HCT116 (cell line): ENCODE measurements around the gene C1orf116. TPM values are rescaled to one million over a fixed set of nuclear protein-coding genes. Genes with fewer than 3 reads are reported as not detected.

ENCODE experiments used
- ATAC-seq: fragments of 200-7000 bp; cut with Tn5 transposase; 2 replicates; pipeline ENCODE4 v1.9.1; 2020; ENCODE audit warnings: mild to moderate bottlenecking, moderate library complexity
- BruUV-seq: library from RNA; stranded (reverse); fragments of 400-500 nt; replicated peaks from 2 replicates; lab custom pipeline; 2021; lab: Mats Ljungman, UMichigan
- CTCF ChIA-PET: fragments of 300-600 bp; sonication (Branson Sonifier 250); formaldehyde crosslinking; loops from one replicate; lab custom pipeline; 2021; ENCODE audit warnings: antibody characterized with exemption; lab: Charles Lee
- POLR2A ChIA-PET: fragments of 300-600, 350-600 bp; sonication (Branson Sonifier 250); formaldehyde crosslinking; loops from one replicate; lab custom pipeline; 2021; ENCODE audit warnings: antibody characterized with exemption; lab: Charles Lee
- RAD21 ChIA-PET, 2 experiments: fragments of 300-600 bp; sonication (Branson Sonifier 250); formaldehyde crosslinking; loops; one replicate each; lab custom pipeline; 2023; ENCODE audit warnings: low total read pairs in 2 of 2; ENCODE audit not compliant: uncharacterized antibody in 2 of 2, unreplicated experiment in 2 of 2, low non-redundant PET in 1 of 2; lab: Charles Lee
- DNase-seq: peaks from one replicate; pipeline ENCODE4 v3.0.0-alpha.2; 2010; ENCODE audit warnings: low read depth, low spot score
- H2AFZ ChIP-seq: fragments of 200-600 bp; shearing (Covaris generic), sonication (generic); 2 replicates; pipeline ENCODE4 v1.6.1; 2017; ENCODE audit warnings: low read depth, mixed run types, mixed read lengths, antibody characterized with exemption, low read length; ENCODE audit not compliant: poor library complexity, severe bottlenecking
- H3K27ac ChIP-seq: 2 replicates; pipeline ENCODE4 v1.5.1; 2012; ENCODE audit warnings: low read depth, low read length
- H3K27me3 ChIP-seq: fragments of 200-600 bp; sonication (generic); 2 replicates; pipeline ENCODE4 v1.6.1; 2016; ENCODE audit warnings: mixed run types, low read length, mixed read lengths; ENCODE audit not compliant: insufficient read depth
- H3K36me3 ChIP-seq, 2 experiments: fragments of 200-500 bp in 1 of 2; fragments of 200-600 bp in 1 of 2; sonication (Bioruptor generic) in 1 of 2; sonication (generic) in 1 of 2; 2 replicates each; pipeline versions ENCODE4 v1.5.1 to v1.6.1; 2014 to 2016; ENCODE audit warnings: low read length in 2 of 2, inconsistent platforms in 1 of 2, mixed read lengths in 1 of 2, mixed run types in 1 of 2; ENCODE audit not compliant: insufficient read depth in 2 of 2, control insufficient read depth in 1 of 2
- H3K4me1 ChIP-seq, 2 experiments: fragments of 200-600 bp in 1 of 2; sonication (generic) in 1 of 2; 2 replicates each; pipeline versions ENCODE4 v1.5.1 to v1.6.1; 2012 to 2017; ENCODE audit warnings: low read length in 2 of 2, inconsistent platforms in 1 of 2, mild to moderate bottlenecking in 1 of 2, mixed read lengths in 1 of 2, mixed run types in 1 of 2, moderate library complexity in 1 of 2; ENCODE audit not compliant: insufficient read depth in 2 of 2, control insufficient read depth in 1 of 2
- H3K4me2 ChIP-seq: fragments of 200-600 bp; sonication (generic); 2 replicates; pipeline ENCODE4 v1.6.1; 2017; ENCODE audit warnings: mixed run types, low read length, mixed read lengths
- H3K4me3 ChIP-seq, 2 experiments: fragments of 200-600 bp in 1 of 2; sonication (generic) in 1 of 2; replicated peaks in 1 of 2; 2 replicates each; pipeline ENCODE4 v1.5.1; 2011 to 2016; ENCODE audit warnings: low read length in 2 of 2, control low read depth in 1 of 2, low read depth in 1 of 2, mild to moderate bottlenecking in 1 of 2, mixed read lengths in 1 of 2, mixed run types in 1 of 2
- H3K79me2 ChIP-seq: fragments of 200-600 bp; sonication (generic); 2 replicates; pipeline ENCODE4 v1.6.1; 2017; ENCODE audit warnings: mild to moderate bottlenecking, mixed run types, low read length, moderate library complexity, mixed read lengths; ENCODE audit not compliant: insufficient read depth
- H3K9ac ChIP-seq: fragments of 200-600 bp; sonication (generic); 2 replicates; pipeline ENCODE4 v1.6.1; 2016; ENCODE audit warnings: low read length, mixed read lengths
- H3K9me2 ChIP-seq: fragments of 200-600 bp; sonication (generic), shearing (Covaris generic); 2 replicates; pipeline ENCODE4 v1.6.1; 2017; ENCODE audit warnings: mixed run types, mild to moderate bottlenecking, moderate library complexity; ENCODE audit not compliant: insufficient read depth
- H3K9me3 ChIP-seq, 2 experiments: fragments of 200-500 bp in 1 of 2; fragments of 200-600 bp in 1 of 2; sonication (Bioruptor generic) in 1 of 2; sonication (generic) in 1 of 2; 2 replicates each; pipeline ENCODE4 v1.6.1; 2014 to 2017; ENCODE audit warnings: low read length in 2 of 2, mixed read lengths in 2 of 2, inconsistent platforms in 1 of 2, low read depth in 1 of 2, mild to moderate bottlenecking in 1 of 2, mixed run types in 1 of 2, moderate library complexity in 1 of 2; ENCODE audit not compliant: control insufficient read depth in 1 of 2, insufficient read depth in 1 of 2
- H4K20me1 ChIP-seq: fragments of 200-600 bp; sonication (generic), shearing (Covaris generic); 2 replicates; pipeline ENCODE4 v1.6.1; 2017; ENCODE audit warnings: mixed run types, mild to moderate bottlenecking, moderate library complexity; ENCODE audit not compliant: insufficient read depth
- CBX3 ChIP-seq: IDR thresholded peaks from 2 replicates; pipeline ENCODE4 v1.6.1; 2012; ENCODE audit warnings: low read depth
- EGR1 ChIP-seq: IDR thresholded peaks from 2 replicates; pipeline ENCODE4 v1.6.1; 2012; ENCODE audit warnings: low read depth
- ELF1 ChIP-seq: IDR thresholded peaks from 2 replicates; pipeline ENCODE4 v1.6.1; 2012; ENCODE audit warnings: low read depth, borderline replicate concordance
- EZH2 ChIP-seq: fragments of 200-600 bp; sonication (generic); IDR thresholded peaks from 2 replicates; pipeline ENCODE4 v1.6.1; 2017; ENCODE audit warnings: antibody characterized with exemption, mixed run types
- MAX ChIP-seq: IDR thresholded peaks from 2 replicates; pipeline ENCODE4 v1.6.1; 2012
- REST ChIP-seq: IDR thresholded peaks from 2 replicates; pipeline ENCODE4 v1.6.1; 2012; ENCODE audit warnings: low read depth
- TCF7L2 ChIP-seq: IDR thresholded peaks from 2 replicates; pipeline ENCODE4 v1.7.0; 2011; ENCODE audit warnings: borderline replicate concordance, inconsistent platforms; ENCODE audit not compliant: insufficient read depth, insufficient read length; ENCODE audit errors: extremely low read depth
- ZFX ChIP-seq: fragments of 450-650 bp; IDR thresholded peaks from 2 replicates; pipeline ENCODE4 v1.6.1; 2017
- intact Hi-C: fragments of 100-400 bp; cut with micrococcal nuclease; formaldehyde crosslinking; loops from 2 replicates; pipeline ENCODE4 v1.10.0; 2022
- total RNA-seq: library from RNA; stranded (reverse); gene quantifications from one replicate; pipeline ENCODE4 v1.2.1, GENCODE V29; 2021; ENCODE audit not compliant: unreplicated experiment

C1orf116 gene
- total RNA-seq, 1 experiment from 2014 or later, result 3.6 TPM

GRCh38 chr1:207024202-207025145 is 8.1 kb downstream of the C1orf116 start:
- POLR2A ChIA-PET, result interaction anchor here (1.8 kb wide), 1 partner anchor 28 kb away, joined by 5 read pairs; the partner anchor contains the start of gene PFKFB2
- ATAC-seq, result no peak
- H3K27ac ChIP-seq, result no peak overlapping the region
- H3K4me1 ChIP-seq, result peaks cover 43 to 95% of the 10 kb centered on the region in 2 experiments
- H3K9me3 ChIP-seq, result no peaks in the 10 kb centered on the region
- no peak overlapping the region for H2AFZ ChIP-seq
- no peaks in the 10 kb centered on the region for H3K27me3 ChIP-seq
- H4K20me1 ChIP-seq, result no peaks in the 10 kb centered on the region
- no peaks in the 10 kb centered on the region for H3K9me2 ChIP-seq
- CTCF ChIA-PET, result interaction anchor here (1.9 kb wide), 1 partner anchor 18 kb away, joined by 5 read pairs; no protein-coding TSS in a partner anchor
- no peak for DNase-seq
- RAD21 ChIA-PET, result no interaction called here
- no TSS peak for BruUV-seq
- intact Hi-C loops, result no loop called here
- no peaks in the 10 kb centered on the region for H3K79me2 ChIP-seq
- H3K4me2 ChIP-seq, result peak overlapping the region; percentile 68
- TF ChIP-seq ZFX (no peak), ELF1 (no peak), CBX3 (no peak), EZH2 (no peak), TCF7L2 (no peak), REST (no peak), EGR1 (no peak), MAX (no peak)
- no peak overlapping the region for H3K4me3 ChIP-seq
- no peaks in the 10 kb centered on the region; a peak in 1 of 4 replicates for H3K36me3 ChIP-seq
- H3K9ac ChIP-seq, result peak overlapping the region; percentile 34
